ENCODE measurements around the gene EHMT1. TPM values are rescaled to one million over a fixed set of nuclear protein-coding genes. Genes with fewer than 3 reads are reported as not detected.

EHMT1 gene
- total and polyA plus RNA-seq, 8 donors: 29.9 to 51.1 (median 32.6) TPM

- no peak for ATAC-seq
- no peak overlapping the region for H3K27ac ChIP-seq
- no peak overlapping the region for H3K4me3 ChIP-seq
- intact Hi-C loops (cut with DNase I): no loop called here
- no peaks in the 10 kb centered on the region for H3K36me3 ChIP-seq
- no peaks in the 10 kb centered on the region for H3K27me3 ChIP-seq
- peak in 1 of 6 donors; percentile 8 for DNase-seq
- WGBS, 2 donors: 76 to 82% methylated on average over 7 of the region's 7 CpGs
- no peak for TF ChIP-seq CTCF (IDR thresholded peaks at IDR 0.05)
- no peak for FAIRE-seq
- no peaks in the 10 kb centered on the region for H3K4me1 ChIP-seq
- no peaks in the 10 kb centered on the region for H3K9me3 ChIP-seq
Measured at GRCh38 chr9:137650779-137651178, 32.0 kb downstream of the EHMT1 start.

GRCh38 chr9:137656416-137656815, 37.6 kb downstream of the EHMT1 start:
- FAIRE-seq: no peak
- no peak for ATAC-seq

GRCh38 chr9:137657606-137658005, 38.8 kb downstream of the EHMT1 start:
- TF ChIP-seq CTCF (IDR thresholded peaks at IDR 0.05): no peak
- H3K27me3 ChIP-seq: no peaks in the 10 kb centered on the region
- ATAC-seq (no peak), DNase-seq (no peak), FAIRE-seq (no peak)
- WGBS, 2 donors: 62 to 77% methylated on average over 2 of the region's 2 CpGs
- H3K36me3 ChIP-seq: no peaks in the 10 kb centered on the region
- no peaks in the 10 kb centered on the region for H3K9me3 ChIP-seq
- intact Hi-C loops (cut with DNase I): no loop called here
- H3K4me3 ChIP-seq: no peak overlapping the region
- no peak overlapping the region for H3K27ac ChIP-seq
- H3K4me1 ChIP-seq: no peaks in the 10 kb centered on the region

More at GRCh38 chr9:137656416-137656815, 37.6 kb downstream of the EHMT1 start:
- DNase-seq: no peak
- H3K27me3 ChIP-seq: no peaks in the 10 kb centered on the region
- TF ChIP-seq CTCF (IDR thresholded peaks at IDR 0.05): no peak
- H3K36me3 ChIP-seq: no peaks in the 10 kb centered on the region
- H3K4me1 ChIP-seq: no peaks in the 10 kb centered on the region
- intact Hi-C loops (cut with DNase I): no loop called here
- H3K27ac ChIP-seq: no peak overlapping the region
- H3K4me3 ChIP-seq: no peak overlapping the region
- 96 to 98% methylated on average over 6 of the region's 6 CpGs for WGBS, 2 donors
- H3K9me3 ChIP-seq: no peaks in the 10 kb centered on the region

GRCh38 chr9:137658781-137659180, 40.0 kb downstream of the EHMT1 start:
- no peaks in the 10 kb centered on the region for H3K9me3 ChIP-seq
- intact Hi-C loops (cut with DNase I): no loop called here
- DNase-seq (no peak), ATAC-seq (no peak), FAIRE-seq (no peak)
- no peak overlapping the region for H3K4me3 ChIP-seq
- H3K27ac ChIP-seq: no peak overlapping the region
- no peaks in the 10 kb centered on the region for H3K4me1 ChIP-seq
- TF ChIP-seq CTCF (IDR thresholded peaks at IDR 0.05): no peak
- no peaks in the 10 kb centered on the region for H3K27me3 ChIP-seq
- H3K36me3 ChIP-seq: no peaks in the 10 kb centered on the region
- 88 to 95% methylated on average over 2 of the region's 2 CpGs for WGBS, 2 donors

- Histone ChIP-seq H3K27ac (no peak overlapping the region), H3K4me1 (no peaks in the 10 kb centered on the region), H3K9me3 (no peaks in the 10 kb centered on the region), H3K27me3 (no peaks in the 10 kb centered on the region), H3K36me3 (no peaks in the 10 kb centered on the region), H3K4me3 (no peak overlapping the region)
- no peak for FAIRE-seq
- TF ChIP-seq CTCF (IDR thresholded peaks at IDR 0.05): no peak
- 75 to 82% methylated on average over 4 of the region's 4 CpGs for WGBS, 2 donors
- no peak for DNase-seq
- peak in 1 of 4 donors; percentile 41 for ATAC-seq
- intact Hi-C loops (cut with DNase I): no loop called here
Measured at GRCh38 chr9:137660144-137660543, 41.3 kb downstream of the EHMT1 start.
